SK-N-SH (cell line): ENCODE measurements around the gene TSHZ3. TPM values are rescaled to one million over a fixed set of nuclear protein-coding genes. Genes with fewer than 3 reads are reported as not detected.

Source experiments
- CTCF ChIA-PET: fragments of 300-600, 350-600 bp; formaldehyde crosslinking; extraction: SDS; loops from one replicate; lab custom pipeline; 2021; lab: Yijun Ruan, JAX
- POLR2A ChIA-PET: fragments of 350-600 bp; sonication (Branson Sonifier 250); formaldehyde crosslinking; extraction: SDS; loops from one replicate; lab custom pipeline; 2020; ENCODE audit warnings: antibody characterized with exemption, inconsistent platforms; lab: Yijun Ruan, JAX
- DNase-seq: peaks from one replicate; pipeline ENCODE4 v3.0.0; 2012
- H2AFZ ChIP-seq: fragments of 200-600 bp; sonication (generic); 2 replicates; pipeline ENCODE4 v1.8.1; 2016; ENCODE audit warnings: antibody characterized with exemption, mild to moderate bottlenecking, low read depth
- H3F3A ChIP-seq: fragments of 200-600 bp; sonication (generic); replicated peaks from 2 replicates; pipeline ENCODE3; 2016; ENCODE audit warnings: antibody characterized with exemption, mild to moderate bottlenecking; ENCODE audit not compliant: insufficient read depth
- H3K27ac ChIP-seq, 2 experiments: fragments of 200-500 bp in 1 of 2; fragments of 200-600 bp in 1 of 2; sonication (Bioruptor generic) in 1 of 2; sonication (generic), shearing (Covaris generic) in 1 of 2; 2 replicates each; pipeline versions ENCODE4 v1.5.1 to v1.6.1; 2014 to 2016; ENCODE audit warnings: low read depth in 2 of 2, inconsistent platforms in 1 of 2, low read length in 1 of 2, mild to moderate bottlenecking in 1 of 2, mixed read lengths in 1 of 2
- H3K27me3 ChIP-seq: fragments of 200-600 bp; sonication (generic), shearing (Covaris generic); 2 replicates; pipeline ENCODE4 v1.6.1; 2016; ENCODE audit warnings: mixed run types; ENCODE audit not compliant: insufficient read depth
- H3K36me3 ChIP-seq, 2 experiments: fragments of 200-500 bp in 1 of 2; fragments of 200-600 bp in 1 of 2; sonication (Bioruptor generic) in 1 of 2; sonication (generic) in 1 of 2; replicated peaks in 1 of 2; 2 replicates each; pipeline versions ENCODE3 to v1.5.1; 2014 to 2016; ENCODE audit warnings: low read length in 1 of 2, mild to moderate bottlenecking in 1 of 2; ENCODE audit not compliant: insufficient read depth in 2 of 2, control insufficient read depth in 1 of 2
- H3K4me1 ChIP-seq, 2 experiments: fragments of 200-500 bp in 1 of 2; fragments of 200-600 bp in 1 of 2; sonication (Bioruptor generic) in 1 of 2; sonication (generic), shearing (Covaris generic) in 1 of 2; 2 replicates each; pipeline versions ENCODE4 v1.5.1 to v1.6.1; 2014 to 2016; ENCODE audit warnings: low read depth in 1 of 2, low read length in 1 of 2, mixed run types in 1 of 2; ENCODE audit not compliant: insufficient read depth in 2 of 2, control insufficient read depth in 1 of 2
- H3K4me2 ChIP-seq: fragments of 200-600 bp; sonication (generic), shearing (Covaris generic); 2 replicates; pipeline ENCODE4 v1.6.1; 2017; ENCODE audit warnings: mixed run types
- H3K4me3 ChIP-seq, 2 experiments: fragments of 200-500 bp in 1 of 2; fragments of 200-600 bp in 1 of 2; sonication (Bioruptor generic) in 1 of 2; sonication (generic), shearing (Covaris generic) in 1 of 2; 2 replicates each; pipeline versions ENCODE4 v1.5.1 to v1.8.1; 2014 to 2016; ENCODE audit warnings: low read depth in 2 of 2, inconsistent platforms in 1 of 2, low read length in 1 of 2, mild to moderate bottlenecking in 1 of 2, mixed read lengths in 1 of 2, moderate library complexity in 1 of 2
- H3K79me2 ChIP-seq: fragments of 200-600 bp; sonication (generic); 2 replicates; pipeline ENCODE4 v1.8.1; 2017; ENCODE audit warnings: mild to moderate bottlenecking; ENCODE audit not compliant: insufficient read depth
- H3K9ac ChIP-seq: fragments of 200-600 bp; sonication (generic); 2 replicates; pipeline ENCODE4 v1.6.1; 2017; ENCODE audit warnings: mixed run types
- H3K9me2 ChIP-seq: fragments of 200-600 bp; sonication (generic); 2 replicates; pipeline ENCODE4 v1.6.1; 2017; ENCODE audit warnings: mixed run types
- H3K9me3 ChIP-seq: fragments of 200-600 bp; sonication (generic); 2 replicates; pipeline ENCODE4 v1.6.1; 2017; ENCODE audit warnings: mixed run types, mild to moderate bottlenecking, moderate library complexity
- H4K20me1 ChIP-seq: fragments of 200-600 bp; sonication (generic); 2 replicates; pipeline ENCODE4 v1.6.1; 2017; ENCODE audit warnings: mild to moderate bottlenecking, mixed run types; ENCODE audit not compliant: insufficient read depth
- CHD2 ChIP-seq: fragments of 150-350 bp; IDR thresholded peaks from 2 replicates; pipeline ENCODE4 v1.6.1; 2018; ENCODE audit warnings: low read length; ENCODE audit not compliant: partially characterized antibody
- ELF1 ChIP-seq: IDR thresholded peaks from 2 replicates; pipeline ENCODE4 v1.4.0; 2012
- EP300 ChIP-seq, 2 experiments: IDR thresholded peaks; 2 replicates each; pipeline versions ENCODE4 v1.4.0 to v1.6.1; 2012; ENCODE audit warnings: borderline replicate concordance in 1 of 2, low read depth in 1 of 2, low read length in 1 of 2
- FOSL2 ChIP-seq: IDR thresholded peaks from 2 replicates; pipeline ENCODE4 v1.4.0; 2012; ENCODE audit warnings: low read depth, mild to moderate bottlenecking, moderate library complexity, borderline replicate concordance
- FOXJ3 ChIP-seq: sonication (generic); formaldehyde crosslinking; IDR thresholded peaks from 2 replicates; pipeline ENCODE4 v1.5.1; 2020; ENCODE audit warnings: mild to moderate bottlenecking, missing genetic modification reagents
- GATA2 ChIP-seq: sonication (generic); formaldehyde crosslinking; IDR thresholded peaks from 2 replicates; pipeline ENCODE4 v1.5.0; 2020; ENCODE audit warnings: mild to moderate bottlenecking, missing genetic modification reagents
- NRF1 ChIP-seq: IDR thresholded peaks from 2 replicates; pipeline ENCODE4 v1.6.1; 2012; ENCODE audit warnings: low read depth, mild to moderate bottlenecking, low read length
- POLR2AphosphoS5 ChIP-seq: IDR thresholded peaks from 2 replicates; pipeline ENCODE4 v1.6.1; 2012; ENCODE audit warnings: low read depth, low read length
- RAD21 ChIP-seq: IDR thresholded peaks from 2 replicates; pipeline ENCODE4 v1.6.1; 2012; ENCODE audit warnings: mild to moderate bottlenecking, low read length
- RFX5 ChIP-seq: IDR thresholded peaks from 2 replicates; pipeline ENCODE4 v1.6.1; 2012; ENCODE audit warnings: mild to moderate bottlenecking, improper control_type of control experiment, low read length
- RXRA ChIP-seq: IDR thresholded peaks from 2 replicates; pipeline ENCODE4 v1.4.0; 2012; ENCODE audit warnings: low read depth, mild to moderate bottlenecking, borderline replicate concordance
- SIN3A ChIP-seq: IDR thresholded peaks from 2 replicates; pipeline ENCODE4 v1.6.1; 2012; ENCODE audit warnings: low read depth, mild to moderate bottlenecking, low read length, moderate library complexity, borderline replicate concordance
- SMC3 ChIP-seq: IDR thresholded peaks from 2 replicates; pipeline ENCODE4 v1.6.1; 2012; ENCODE audit warnings: low read depth, low read length, improper control_type of control experiment
- TEAD4 ChIP-seq: IDR thresholded peaks from 2 replicates; pipeline ENCODE4 v1.4.0; 2012; ENCODE audit warnings: mild to moderate bottlenecking, borderline replicate concordance; ENCODE audit not compliant: insufficient read depth
- USF1 ChIP-seq: IDR thresholded peaks from 2 replicates; pipeline ENCODE4 v1.4.0; 2012; ENCODE audit warnings: low read depth, borderline replicate concordance
- USF2 ChIP-seq: fragments of 150-350 bp; IDR thresholded peaks from 2 replicates; pipeline ENCODE4 v1.6.1; 2017; ENCODE audit warnings: antibody characterized with exemption, low read length, low read depth, borderline replicate concordance
- WGBS: methylation state at CpG from one replicate; pipeline ENCODE4 v1.1.6; 2017; ENCODE audit warnings: low lambda C conversion rate; 5-methylcytosine and 5-hydroxymethylcytosine counted together
- polyA plus RNA-seq, 3 experiments: library from polyadenylated mRNA; depleted of rRNA; stranded (reverse); fragments of >200 nt; gene quantifications; 2 replicates each; pipeline ENCODE4 v1.2.3, GENCODE V29; 2012
- TF ChIP-seq, protein P1 (sequence below): IDR thresholded peaks from 2 replicates; pipeline ENCODE4 v1.6.1; 2012; ENCODE audit warnings: mild to moderate bottlenecking, low read depth, low read length, moderate library complexity
- TF ChIP-seq, protein P2 (sequence below): fragments of 150-350 bp; IDR thresholded peaks from 2 replicates; pipeline ENCODE4 v1.6.1; 2016; ENCODE audit warnings: mild to moderate bottlenecking, low read depth, low read length

Gene TSHZ3
- polyA plus RNA-seq, 1 of the 3 experiments (the other 2 are of a cell fraction), result 3.3 TPM

GRCh38 chr19:31258211-31259052 is 90.8 kb downstream of the TSHZ3 start:
- Histone ChIP-seq H3K36me3 (no peaks in the 10 kb centered on the region), H3K79me2 (no peaks in the 10 kb centered on the region), H3K4me1 (peaks cover 0 to 20% of the 10 kb centered on the region in 2 experiments; a peak in 2 of 4 replicates), H3K9me2 (no peaks in the 10 kb centered on the region), H3K27me3 (no peaks in the 10 kb centered on the region), H4K20me1 (no peaks in the 10 kb centered on the region), H3K9ac (no peak overlapping the region), H3F3A (no peaks in the 10 kb centered on the region), H3K9me3 (no peaks in the 10 kb centered on the region), H3K27ac (no peak overlapping the region), H2AFZ (no peak overlapping the region), H3K4me2 (no peak overlapping the region), H3K4me3 (no peak overlapping the region)
- TF ChIP-seq POLR2AphosphoS5, result no peak
- no peak for TF ChIP-seq GATA2 (CRISPR knock-in tag)
- no peak for TF ChIP-seq CHD2
- CTCF ChIA-PET, result interaction anchor here (0.7 to 2.0 kb wide), 2 partner anchors 57 to 571 kb away, joined by 3 to 8 read pairs; no protein-coding TSS in a partner anchor
- 69% methylated on average over 15 of the region's 15 CpGs for WGBS
- POLR2A ChIA-PET, result no interaction called here
- DNase-seq, result peak; percentile 3

DNA sequence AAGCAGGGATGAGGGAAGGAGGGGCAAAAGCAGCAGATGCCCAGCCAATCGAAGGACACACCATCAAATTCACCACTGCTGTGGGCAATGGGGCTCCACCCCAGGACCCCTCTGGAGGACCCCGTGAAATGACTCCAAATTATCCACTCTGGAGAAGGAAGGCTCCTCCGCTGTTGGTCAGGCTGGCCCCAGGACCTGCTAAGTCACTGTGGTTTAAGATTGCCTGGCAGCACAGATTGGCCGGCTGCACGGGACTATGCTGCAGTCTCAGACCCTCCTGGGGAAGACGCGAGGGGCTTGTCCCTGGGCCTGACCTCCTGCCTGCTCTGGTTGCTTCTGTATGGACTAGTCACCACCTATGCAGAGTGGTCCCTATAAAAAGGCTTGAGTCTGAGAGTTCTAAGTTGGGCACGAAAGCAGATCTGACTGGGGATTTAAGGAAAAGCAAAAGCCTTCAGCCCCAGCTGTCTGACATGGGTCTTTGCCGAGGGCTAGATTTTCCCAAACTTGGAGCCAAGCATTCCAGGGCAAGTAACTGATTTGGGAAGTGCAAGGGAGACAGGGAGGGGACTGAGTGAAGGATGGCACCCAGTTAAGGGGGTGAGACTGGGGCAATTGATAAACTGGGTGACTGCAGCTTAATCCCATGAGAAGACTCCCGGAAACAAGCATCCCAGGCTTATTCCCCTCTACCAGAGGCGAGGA is 91.7 kb downstream of the TSHZ3 start:
- no peaks in the 10 kb centered on the region for H3K27me3 ChIP-seq
- no peaks in the 10 kb centered on the region for H3K9me2 ChIP-seq
- no peak overlapping the region for H2AFZ ChIP-seq
- no peak for TF ChIP-seq SIN3A
- TF ChIP-seq RFX5, result no peak
- no peak for TF ChIP-seq NRF1
- TF ChIP-seq EP300 (IDR thresholded peaks at IDR 0.05; ENCODE audit: borderline replicate concordance in 1 of 2, low read depth in 1 of 2, low read length in 1 of 2), result no peak
- TF ChIP-seq, protein P1, sequence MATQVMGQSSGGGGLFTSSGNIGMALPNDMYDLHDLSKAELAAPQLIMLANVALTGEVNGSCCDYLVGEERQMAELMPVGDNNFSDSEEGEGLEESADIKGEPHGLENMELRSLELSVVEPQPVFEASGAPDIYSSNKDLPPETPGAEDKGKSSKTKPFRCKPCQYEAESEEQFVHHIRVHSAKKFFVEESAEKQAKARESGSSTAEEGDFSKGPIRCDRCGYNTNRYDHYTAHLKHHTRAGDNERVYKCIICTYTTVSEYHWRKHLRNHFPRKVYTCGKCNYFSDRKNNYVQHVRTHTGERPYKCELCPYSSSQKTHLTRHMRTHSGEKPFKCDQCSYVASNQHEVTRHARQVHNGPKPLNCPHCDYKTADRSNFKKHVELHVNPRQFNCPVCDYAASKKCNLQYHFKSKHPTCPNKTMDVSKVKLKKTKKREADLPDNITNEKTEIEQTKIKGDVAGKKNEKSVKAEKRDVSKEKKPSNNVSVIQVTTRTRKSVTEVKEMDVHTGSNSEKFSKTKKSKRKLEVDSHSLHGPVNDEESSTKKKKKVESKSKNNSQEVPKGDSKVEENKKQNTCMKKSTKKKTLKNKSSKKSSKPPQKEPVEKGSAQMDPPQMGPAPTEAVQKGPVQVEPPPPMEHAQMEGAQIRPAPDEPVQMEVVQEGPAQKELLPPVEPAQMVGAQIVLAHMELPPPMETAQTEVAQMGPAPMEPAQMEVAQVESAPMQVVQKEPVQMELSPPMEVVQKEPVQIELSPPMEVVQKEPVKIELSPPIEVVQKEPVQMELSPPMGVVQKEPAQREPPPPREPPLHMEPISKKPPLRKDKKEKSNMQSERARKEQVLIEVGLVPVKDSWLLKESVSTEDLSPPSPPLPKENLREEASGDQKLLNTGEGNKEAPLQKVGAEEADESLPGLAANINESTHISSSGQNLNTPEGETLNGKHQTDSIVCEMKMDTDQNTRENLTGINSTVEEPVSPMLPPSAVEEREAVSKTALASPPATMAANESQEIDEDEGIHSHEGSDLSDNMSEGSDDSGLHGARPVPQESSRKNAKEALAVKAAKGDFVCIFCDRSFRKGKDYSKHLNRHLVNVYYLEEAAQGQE, result no peak
- TF ChIP-seq FOSL2, result no peak
- TF ChIP-seq, protein P2, sequence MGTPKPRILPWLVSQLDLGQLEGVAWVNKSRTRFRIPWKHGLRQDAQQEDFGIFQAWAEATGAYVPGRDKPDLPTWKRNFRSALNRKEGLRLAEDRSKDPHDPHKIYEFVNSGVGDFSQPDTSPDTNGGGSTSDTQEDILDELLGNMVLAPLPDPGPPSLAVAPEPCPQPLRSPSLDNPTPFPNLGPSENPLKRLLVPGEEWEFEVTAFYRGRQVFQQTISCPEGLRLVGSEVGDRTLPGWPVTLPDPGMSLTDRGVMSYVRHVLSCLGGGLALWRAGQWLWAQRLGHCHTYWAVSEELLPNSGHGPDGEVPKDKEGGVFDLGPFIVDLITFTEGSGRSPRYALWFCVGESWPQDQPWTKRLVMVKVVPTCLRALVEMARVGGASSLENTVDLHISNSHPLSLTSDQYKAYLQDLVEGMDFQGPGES, result no peak
- no peak for TF ChIP-seq USF1
- no peak for TF ChIP-seq SMC3
- no peak for TF ChIP-seq RAD21
- no peak for TF ChIP-seq TEAD4
- TF ChIP-seq ELF1, result no peak
- no peak for TF ChIP-seq USF2
- no peak for TF ChIP-seq POLR2AphosphoS5
- TF ChIP-seq FOXJ3 (CRISPR knock-in tag), result no peak
- no peak for TF ChIP-seq GATA2 (CRISPR knock-in tag)
- no peak for TF ChIP-seq RXRA
- no peak overlapping the region for H3K4me3 ChIP-seq
- no peaks in the 10 kb centered on the region for H3K9me3 ChIP-seq
- H3K27ac ChIP-seq, result no peak overlapping the region
- H3K4me1 ChIP-seq, result peaks cover 0 to 12% of the 10 kb centered on the region in 2 experiments; a peak in 2 of 4 replicates
- 64% methylated on average over 9 of the region's 11 CpGs for WGBS
- DNase-seq, result peak; percentile 5
- H3K9ac ChIP-seq, result no peak overlapping the region
- H3K4me2 ChIP-seq, result no peak overlapping the region
- H3K36me3 ChIP-seq, result no peaks in the 10 kb centered on the region
- H3F3A ChIP-seq, result no peaks in the 10 kb centered on the region
- no peaks in the 10 kb centered on the region for H4K20me1 ChIP-seq
- ChIA-PET CTCF (no interaction called here), POLR2A (no interaction called here)
- H3K79me2 ChIP-seq, result no peaks in the 10 kb centered on the region
